Activated B cell treated with CpG ODN at 0.5 μM for 24 hours (primary cell): Measurements from ENCODE around the gene BRD4. TPM values are rescaled to one million over a fixed set of nuclear protein-coding genes. Genes with fewer than 3 reads are reported as not detected.

Source experiments
- ATAC-seq: fragments of 200-7000 bp; cut with Tn5 transposase; one replicate; pipeline ENCODE4 v1.10.0; 2021; ENCODE audit warnings: low read depth, mild to moderate bottlenecking, moderate library complexity
- CTCF ChIA-PET: fragments of 350-600 bp; sonication (Branson Sonifier 250); formaldehyde crosslinking; loops from one replicate; lab custom pipeline; 2021; ENCODE audit warnings: antibody characterized with exemption; lab: Charles Lee
- POLR2A ChIA-PET: fragments of 350-600 bp; sonication (Branson Sonifier 250); formaldehyde crosslinking; loops from one replicate; lab custom pipeline; 2021; ENCODE audit warnings: antibody characterized with exemption; lab: Charles Lee
- DNase-seq: peaks from one replicate; pipeline ENCODE4 v3.0.0; 2022
- H3K27ac Mint-ChIP-seq: one replicate; pipeline ENCODE4 v1.8.0; 2020; ENCODE audit warnings: mixed read lengths
- H3K27me3 Mint-ChIP-seq: one replicate; pipeline ENCODE4 v1.8.0; 2021; ENCODE audit warnings: mixed read lengths
- H3K36me3 Mint-ChIP-seq: one replicate; pipeline ENCODE4 v1.8.0; 2021; ENCODE audit warnings: low read depth, mixed read lengths
- H3K4me1 Mint-ChIP-seq: one replicate; pipeline ENCODE4 v1.8.0; 2021; ENCODE audit warnings: mixed read lengths
- H3K4me3 Mint-ChIP-seq: one replicate; pipeline ENCODE4 v1.8.0; 2020; ENCODE audit warnings: mild to moderate bottlenecking, mixed read lengths
- H3K9me3 Mint-ChIP-seq: one replicate; pipeline ENCODE4 v1.8.0; 2020; ENCODE audit warnings: mixed read lengths
- intact Hi-C: fragments of 100-400 bp; cut with micrococcal nuclease; formaldehyde crosslinking; loops from one replicate; pipeline ENCODE4 v1.15.1; 2024
- total RNA-seq: library from RNA; stranded (reverse); gene quantifications from 2 replicates; pipeline ENCODE4 v1.2.3, GENCODE V29; 2022
- TF ChIP-seq, protein P1 (sequence below): fragments of 200-600 bp; IDR thresholded peaks from one replicate; pipeline ENCODE4 v1.8.0; 2022; ENCODE audit warnings: antibody characterized with exemption, mild to moderate bottlenecking

The BRD4 gene
- total RNA-seq, 1 donor from 2014 or later: 164 TPM

DNA sequence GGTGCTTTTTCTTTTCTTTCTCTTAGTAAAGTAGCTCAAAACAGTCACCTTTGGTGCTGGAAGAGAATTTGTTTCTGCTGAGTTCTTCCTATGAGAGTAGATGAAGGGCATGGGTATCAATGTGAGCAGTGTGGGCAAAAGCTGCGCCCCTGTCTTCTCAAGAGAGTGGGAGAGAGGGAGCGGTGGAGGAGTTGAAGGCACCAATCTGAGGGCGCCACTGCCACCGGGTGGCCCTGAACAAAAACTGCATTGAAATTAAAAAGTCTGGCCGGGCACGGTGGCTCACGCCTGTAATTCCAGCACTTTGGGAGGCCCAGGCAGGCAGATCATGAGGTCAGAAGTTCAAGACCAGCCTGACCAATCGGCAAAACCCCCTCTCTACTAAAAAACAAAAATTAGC, 71.4 kb downstream of the BRD4 start:
- intact Hi-C loops: loop anchor here (5.0 kb wide), 1 partner anchor 84 kb away; no protein-coding TSS in a partner anchor
- no peak overlapping the region for H3K4me3 Mint-ChIP-seq
- POLR2A ChIA-PET: interaction anchor here (0.7 kb wide), 1 partner anchor 88 kb away, joined by 8 read pairs; no protein-coding TSS in a partner anchor
- TF ChIP-seq, protein P1, sequence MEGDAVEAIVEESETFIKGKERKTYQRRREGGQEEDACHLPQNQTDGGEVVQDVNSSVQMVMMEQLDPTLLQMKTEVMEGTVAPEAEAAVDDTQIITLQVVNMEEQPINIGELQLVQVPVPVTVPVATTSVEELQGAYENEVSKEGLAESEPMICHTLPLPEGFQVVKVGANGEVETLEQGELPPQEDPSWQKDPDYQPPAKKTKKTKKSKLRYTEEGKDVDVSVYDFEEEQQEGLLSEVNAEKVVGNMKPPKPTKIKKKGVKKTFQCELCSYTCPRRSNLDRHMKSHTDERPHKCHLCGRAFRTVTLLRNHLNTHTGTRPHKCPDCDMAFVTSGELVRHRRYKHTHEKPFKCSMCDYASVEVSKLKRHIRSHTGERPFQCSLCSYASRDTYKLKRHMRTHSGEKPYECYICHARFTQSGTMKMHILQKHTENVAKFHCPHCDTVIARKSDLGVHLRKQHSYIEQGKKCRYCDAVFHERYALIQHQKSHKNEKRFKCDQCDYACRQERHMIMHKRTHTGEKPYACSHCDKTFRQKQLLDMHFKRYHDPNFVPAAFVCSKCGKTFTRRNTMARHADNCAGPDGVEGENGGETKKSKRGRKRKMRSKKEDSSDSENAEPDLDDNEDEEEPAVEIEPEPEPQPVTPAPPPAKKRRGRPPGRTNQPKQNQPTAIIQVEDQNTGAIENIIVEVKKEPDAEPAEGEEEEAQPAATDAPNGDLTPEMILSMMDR: no peak
- no peak for ATAC-seq
- CTCF ChIA-PET: interaction anchor here (1.6 kb wide), 1 partner anchor 295 kb away, joined by 3 read pairs; no protein-coding TSS in a partner anchor
- DNase-seq: no peak
- peaks cover 6% of the 10 kb centered on the region for H3K4me1 Mint-ChIP-seq
- no peaks in the 10 kb centered on the region for H3K9me3 Mint-ChIP-seq
- H3K36me3 Mint-ChIP-seq: peaks cover 93% of the 10 kb centered on the region
- H3K27ac Mint-ChIP-seq: peak overlapping the region; percentile 12
- H3K27me3 Mint-ChIP-seq: no peaks in the 10 kb centered on the region

DNA sequence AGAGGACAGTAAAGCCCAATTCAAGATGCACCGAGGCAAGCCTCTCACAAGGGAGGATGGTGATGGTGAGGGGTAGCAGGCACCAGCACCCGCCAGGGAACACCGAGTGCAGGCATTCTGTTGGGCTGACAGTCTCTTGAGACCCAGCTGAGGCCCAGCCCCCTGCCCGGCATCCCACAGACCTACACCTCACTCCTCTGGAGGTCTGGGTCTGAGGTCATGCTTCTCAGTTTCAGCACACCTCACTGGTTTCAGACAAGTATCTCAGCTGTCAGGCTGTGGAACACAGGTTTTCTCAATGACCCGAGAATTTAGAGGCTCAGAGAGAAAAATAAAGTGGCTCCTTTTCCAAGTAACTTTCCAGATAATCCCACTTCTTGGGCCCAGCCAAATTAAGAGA, 72.4 kb downstream of the BRD4 start:
- no peak overlapping the region for H3K27ac Mint-ChIP-seq
- peaks cover 95% of the 10 kb centered on the region for H3K36me3 Mint-ChIP-seq
- ChIA-PET CTCF (interaction anchor here (1.1 to 1.6 kb wide), 2 partner anchors 65 to 296 kb away, joined by 3 to 4 read pairs; no protein-coding TSS in a partner anchor), POLR2A (no interaction called here)
- H3K27me3 Mint-ChIP-seq: no peaks in the 10 kb centered on the region
- TF ChIP-seq, protein P1: no peak
- ATAC-seq (no peak), DNase-seq (no peak)
- no peaks in the 10 kb centered on the region for H3K9me3 Mint-ChIP-seq
- no peak overlapping the region for H3K4me3 Mint-ChIP-seq
- intact Hi-C loops: loop anchor here (5.0 kb wide), 1 partner anchor 83 kb away; no protein-coding TSS in a partner anchor
- H3K4me1 Mint-ChIP-seq: peaks cover 7% of the 10 kb centered on the region

DNA sequence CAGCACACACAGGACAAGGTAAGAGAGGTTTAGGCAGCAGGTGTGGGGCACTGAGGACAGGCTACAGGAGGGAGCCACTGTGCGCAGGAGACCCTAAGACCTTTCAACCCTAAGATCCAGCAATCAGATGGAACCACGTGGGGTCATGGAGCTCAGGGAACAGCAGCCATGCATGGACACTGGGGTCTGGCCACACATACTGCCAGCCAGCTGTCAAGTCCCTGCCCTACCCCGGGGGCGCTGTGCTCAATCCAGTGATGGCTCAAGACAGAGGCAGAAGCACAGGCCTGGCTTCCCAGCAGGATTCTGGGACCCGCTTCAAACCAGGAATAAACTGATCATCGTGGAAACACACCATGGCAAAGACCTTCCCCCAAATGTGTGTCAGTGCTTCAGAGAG, 74.6 kb downstream of the BRD4 start:
- Mint-ChIP-seq H3K27me3 (no peaks in the 10 kb centered on the region), H3K9me3 (no peaks in the 10 kb centered on the region), H3K4me1 (peaks cover 23% of the 10 kb centered on the region), H3K36me3 (peaks cover 95% of the 10 kb centered on the region), H3K4me3 (no peak overlapping the region), H3K27ac (no peak overlapping the region)
- CTCF ChIA-PET: no interaction called here
- DNase-seq: no peak
- TF ChIP-seq, protein P1: no peak
- intact Hi-C loops: no loop called here
- ATAC-seq: no peak
- POLR2A ChIA-PET: no interaction called here

DNA sequence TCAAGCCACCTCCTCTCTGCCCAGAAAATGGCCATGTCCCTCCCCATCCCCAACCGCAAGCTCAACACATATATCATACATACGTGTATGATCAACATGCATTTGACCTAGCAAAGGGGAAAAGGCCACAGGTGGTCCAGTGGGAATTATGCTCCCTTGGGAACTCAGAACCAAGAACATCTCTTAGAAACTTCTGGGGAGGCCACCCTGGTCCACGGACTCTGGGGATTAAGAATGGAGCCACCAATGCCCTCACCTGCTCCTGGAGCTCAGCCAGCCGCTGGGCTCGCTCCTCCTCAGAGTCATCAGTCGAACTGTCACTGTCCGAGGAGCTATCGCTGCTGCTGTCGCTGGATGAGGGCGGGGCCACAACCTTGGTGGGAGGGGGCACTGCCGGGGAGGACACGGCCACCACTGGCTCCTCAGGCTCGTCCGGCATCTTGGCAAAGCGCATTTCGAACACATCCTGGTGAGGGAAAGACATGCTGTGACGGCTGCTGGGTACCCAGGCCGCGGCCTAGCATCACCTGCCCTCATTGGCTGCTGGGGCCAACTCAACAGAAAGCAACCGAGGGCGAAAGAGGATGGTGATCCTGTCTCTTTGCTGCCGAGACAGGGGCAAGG, 75.5 kb downstream of the BRD4 start:
- Mint-ChIP-seq H3K27ac (no peak overlapping the region), H3K36me3 (peaks cover 97% of the 10 kb centered on the region), H3K9me3 (no peaks in the 10 kb centered on the region), H3K4me3 (no peak overlapping the region), H3K4me1 (peaks cover 30% of the 10 kb centered on the region), H3K27me3 (no peaks in the 10 kb centered on the region)
- POLR2A ChIA-PET: no interaction called here
- ATAC-seq (no peak), DNase-seq (no peak)
- CTCF ChIA-PET: interaction anchor here (0.5 kb wide), 2 partner anchors 27 to 1535 kb away, joined by 3 to 4 read pairs; no protein-coding TSS in a partner anchor
- TF ChIP-seq, protein P1: no peak
- intact Hi-C loops: no loop called here

DNA sequence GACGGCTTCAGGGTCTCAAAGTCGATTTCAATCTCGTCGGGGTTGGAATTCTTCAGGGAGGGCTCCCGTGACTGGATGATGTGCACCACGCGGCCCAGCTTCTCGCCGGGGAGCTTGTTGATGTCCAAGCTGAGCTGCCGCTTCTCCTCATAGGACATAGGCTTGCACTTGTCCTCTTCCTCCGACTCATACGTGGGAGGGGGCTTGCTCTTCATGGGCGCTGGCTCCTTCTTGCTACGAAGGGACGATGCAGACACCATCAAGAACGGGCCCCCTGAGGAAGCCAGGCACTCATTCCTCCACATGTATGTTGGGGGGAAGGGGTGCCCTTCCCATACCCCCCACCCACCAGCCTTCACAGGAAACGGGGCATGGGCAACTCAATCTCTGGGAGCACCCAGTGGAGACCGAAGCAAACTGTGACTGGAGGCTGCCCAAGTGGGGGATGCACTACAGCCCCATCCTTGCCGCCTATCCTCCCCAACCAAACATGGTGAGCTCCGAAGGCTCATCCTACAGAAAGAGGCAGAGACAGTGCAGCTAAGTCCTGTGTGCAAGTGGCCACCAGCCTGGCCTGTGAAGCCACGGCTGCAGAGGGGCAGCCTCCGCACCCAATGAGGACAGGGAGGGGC, 76.9 kb downstream of the BRD4 start:
- TF ChIP-seq, protein P1: no peak
- no peaks in the 10 kb centered on the region for H3K9me3 Mint-ChIP-seq
- POLR2A ChIA-PET: interaction anchor here (0.9 kb wide), 1 partner anchor 8 kb away, joined by 3 read pairs; no protein-coding TSS in a partner anchor
- H3K27ac Mint-ChIP-seq: no peak overlapping the region
- DNase-seq: no peak
- no peak overlapping the region for H3K4me3 Mint-ChIP-seq
- H3K36me3 Mint-ChIP-seq: peaks cover 96% of the 10 kb centered on the region
- CTCF ChIA-PET: no interaction called here
- ATAC-seq: no peak
- no peaks in the 10 kb centered on the region for H3K27me3 Mint-ChIP-seq
- intact Hi-C loops: no loop called here
- peaks cover 26% of the 10 kb centered on the region for H3K4me1 Mint-ChIP-seq
